Activated CD8-positive, alpha-beta T cell treated with anti-CD3 and anti-CD28 coated beads for 36 hours (primary cell): Measurements from ENCODE around the gene OR2T4. TPM values are rescaled to one million over a fixed set of nuclear protein-coding genes. Genes with fewer than 3 reads are reported as not detected.

ENCODE experiments used
- ATAC-seq: fragments of 200-7000 bp; cut with Tn5 transposase; one replicate; pipeline ENCODE4 v1.10.0; 2021; ENCODE audit warnings: mild to moderate bottlenecking, moderate library complexity
- CTCF ChIA-PET: fragments of 350-600 bp; sonication (Branson Sonifier 250); formaldehyde crosslinking; loops from one replicate; lab custom pipeline; 2021; ENCODE audit warnings: antibody characterized with exemption; lab: Charles Lee
- POLR2A ChIA-PET: fragments of 350-600 bp; sonication (Branson Sonifier 250); formaldehyde crosslinking; loops from one replicate; lab custom pipeline; 2021; ENCODE audit warnings: antibody characterized with exemption; lab: Charles Lee
- DNase-seq: peaks from one replicate; pipeline ENCODE4 v3.0.0-alpha.2; 2020
- H3K27ac Mint-ChIP-seq: one replicate; pipeline ENCODE4 v1.8.0; 2021; ENCODE audit warnings: mild to moderate bottlenecking, mixed read lengths
- H3K27me3 Mint-ChIP-seq: one replicate; pipeline ENCODE4 v1.8.0; 2021; ENCODE audit warnings: mixed read lengths
- H3K36me3 Mint-ChIP-seq: one replicate; pipeline ENCODE4 v1.8.0; 2021; ENCODE audit warnings: low read depth, mixed read lengths
- H3K4me1 Mint-ChIP-seq: one replicate; pipeline ENCODE4 v1.8.0; 2021; ENCODE audit warnings: low read depth, mixed read lengths
- H3K4me3 Mint-ChIP-seq: one replicate; pipeline ENCODE4 v1.8.0; 2021; ENCODE audit warnings: mild to moderate bottlenecking, moderate library complexity, mixed read lengths
- H3K9me3 Mint-ChIP-seq: one replicate; pipeline ENCODE4 v1.8.0; 2021; ENCODE audit warnings: mixed read lengths
- CTCF ChIP-seq: fragments of 200-600 bp; IDR thresholded peaks from one replicate; pipeline ENCODE4 v1.8.0; 2022; ENCODE audit warnings: antibody characterized with exemption, mild to moderate bottlenecking
- intact Hi-C: fragments of 100-400 bp; cut with micrococcal nuclease; formaldehyde crosslinking; loops from one replicate; pipeline ENCODE4 v1.10.0; 2022
- total RNA-seq, 2 experiments: library from RNA; stranded (reverse); gene quantifications; one replicate each; pipeline ENCODE4 v1.2.3, GENCODE V29; 2021

Gene OR2T4
- total RNA-seq, 2 experiments from 2014 or later = not detected

DNA sequence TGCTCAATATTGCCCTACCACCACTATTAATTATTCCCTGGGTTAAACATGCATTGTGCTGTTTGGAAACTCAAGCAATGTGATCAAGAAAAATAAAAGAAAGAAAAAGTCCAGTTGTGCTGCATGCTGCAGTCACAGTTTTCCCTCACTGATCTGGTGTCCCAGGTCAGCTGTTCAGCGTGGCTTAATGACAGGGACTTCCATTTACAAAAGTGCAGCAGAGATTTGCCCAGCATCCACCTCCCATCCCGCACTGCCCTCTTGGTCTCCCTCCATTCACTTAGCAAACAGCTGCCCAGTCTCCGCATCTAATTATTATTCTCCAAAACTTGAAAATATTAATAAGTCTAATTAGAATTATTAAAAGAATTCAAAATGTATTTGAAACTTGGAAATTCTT lies 2.0 kb upstream of the OR2T4 start:
- Mint-ChIP-seq H3K4me1 (no peaks in the 10 kb centered on the region), H3K27ac (no peak overlapping the region)

GRCh38 chr1:248366609-248367008 lies 5.1 kb downstream of the OR2T4 start:
- ATAC-seq (no peak), DNase-seq (no peak)
- no peak for TF ChIP-seq CTCF
- ChIA-PET CTCF (no interaction called here), POLR2A (no interaction called here)
- Mint-ChIP-seq H3K4me1 (no peaks in the 10 kb centered on the region), H3K9me3 (peaks cover 2% of the 10 kb centered on the region), H3K27me3 (no peaks in the 10 kb centered on the region), H3K27ac (no peak overlapping the region), H3K4me3 (no peak overlapping the region), H3K36me3 (no peaks in the 10 kb centered on the region)
- intact Hi-C loops = no loop called here

More for the DNA sequence above, 2.0 kb upstream of the OR2T4 start:
- Mint-ChIP-seq H3K27me3 (no peaks in the 10 kb centered on the region), H3K4me3 (no peak overlapping the region), H3K9me3 (no peaks in the 10 kb centered on the region), H3K36me3 (no peaks in the 10 kb centered on the region)
- no peak for DNase-seq
- CTCF ChIA-PET = no interaction called here
- intact Hi-C loops = no loop called here
- no peak for ATAC-seq
- POLR2A ChIA-PET = no interaction called here
- no peak for TF ChIP-seq CTCF

- no peak overlapping the region for H3K27ac Mint-ChIP-seq
- ATAC-seq = no peak
Observed at GRCh38 chr1:248372394-248372793, 10.9 kb downstream of the OR2T4 start.

GRCh38 chr1:248373761-248374160 lies 12.3 kb downstream of the OR2T4 start:
- no peak for TF ChIP-seq CTCF
- peaks cover 3% of the 10 kb centered on the region for H3K4me1 Mint-ChIP-seq
- no peaks in the 10 kb centered on the region for H3K36me3 Mint-ChIP-seq
- ChIA-PET CTCF (no interaction called here), POLR2A (no interaction called here)
- no peak overlapping the region for H3K4me3 Mint-ChIP-seq
- H3K27me3 Mint-ChIP-seq = no peaks in the 10 kb centered on the region
- no peak overlapping the region for H3K27ac Mint-ChIP-seq
- no peak for DNase-seq
- no peaks in the 10 kb centered on the region for H3K9me3 Mint-ChIP-seq
- no peak for ATAC-seq
- intact Hi-C loops = no loop called here

More at GRCh38 chr1:248372394-248372793, 10.9 kb downstream of the OR2T4 start:
- ChIA-PET POLR2A (interaction anchor here (0.6 kb wide), 1 partner anchor 16 kb away, joined by 3 read pairs; no protein-coding TSS in a partner anchor), CTCF (no interaction called here)
- no peak for TF ChIP-seq CTCF
- intact Hi-C loops = no loop called here
- peaks cover 3% of the 10 kb centered on the region for H3K4me1 Mint-ChIP-seq
- peak; percentile 9 for DNase-seq
- H3K36me3 Mint-ChIP-seq = no peaks in the 10 kb centered on the region
- H3K4me3 Mint-ChIP-seq = no peak overlapping the region
- no peaks in the 10 kb centered on the region for H3K9me3 Mint-ChIP-seq
- H3K27me3 Mint-ChIP-seq = no peaks in the 10 kb centered on the region

DNA sequence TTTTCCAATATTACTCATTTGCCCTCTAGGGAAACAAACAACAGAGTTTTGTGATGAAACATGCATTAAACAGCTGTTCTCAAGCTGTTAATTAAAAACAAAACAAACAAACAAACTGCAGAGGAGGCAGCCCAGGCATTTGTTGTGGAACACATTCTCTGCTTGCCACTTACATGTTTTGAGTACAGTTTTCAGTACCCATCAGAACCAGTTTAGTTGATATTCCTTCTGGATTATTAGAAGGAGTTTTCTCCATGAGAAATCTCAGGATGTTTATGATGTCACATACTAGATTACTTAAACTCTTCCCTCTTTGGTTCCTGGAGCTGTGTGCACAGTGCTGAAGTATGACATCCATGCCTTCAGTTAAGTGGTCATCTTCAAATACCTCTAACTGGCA lies 14.0 kb downstream of the OR2T4 start, which contains the start of gene OR2T6:
Gene OR2T6, plus strand, starts transcription at position 301 of the 400 bp plus-strand sequence. CDS start 11,863 bp downstream, outside the sequence.
- intact Hi-C loops = no loop called here

More for the DNA sequence above, 14.0 kb downstream of the OR2T4 start, which contains the start of gene OR2T6:
- ATAC-seq = no peak
- Mint-ChIP-seq H3K27me3 (no peaks in the 10 kb centered on the region), H3K4me3 (no peak within 1 kb of the TSS), H3K36me3 (no peaks in the 10 kb centered on the region), H3K4me1 (peaks cover 3% of the 10 kb centered on the region), H3K9me3 (no peaks in the 10 kb centered on the region), H3K27ac (no peak within 1 kb of the TSS)
- ChIA-PET CTCF (no interaction called here), POLR2A (no interaction called here)
- no peak for DNase-seq
- TF ChIP-seq CTCF = no peak
